Gastroesophageal sphincter (tissue), 3 donors: Measurements from ENCODE around the gene SELENOO.

Source experiments
- CTCF ChIP-seq, 4 experiments: fragments of 200-600 bp in 2 of 4; fragments of 450-650 bp in 2 of 4; sonication (generic) in 1 of 4; IDR thresholded peaks; one replicate each; pipeline ENCODE4 v1.5.1; 2017 to 2019; ENCODE audit warnings: antibody characterized with exemption in 4 of 4, mild to moderate bottlenecking in 2 of 4, moderate library complexity in 2 of 4
- EP300 ChIP-seq: sonication (generic); formaldehyde crosslinking; IDR thresholded peaks from one replicate; pipeline ENCODE4 v1.6.1; 2017; ENCODE audit warnings: antibody characterized with exemption, mild to moderate bottlenecking
- POLR2AphosphoS5 ChIP-seq: sonication (generic); formaldehyde crosslinking; IDR thresholded peaks from one replicate; pipeline ENCODE4 v1.6.1; 2017; ENCODE audit warnings: antibody characterized with exemption

- TF ChIP-seq CTCF (IDR thresholded peaks at IDR 0.05): no peak
- TF ChIP-seq EP300: no peak
- no peak for TF ChIP-seq POLR2AphosphoS5
These were observed 14.6 kb upstream of the SELENOO start for GRCh38 chr22:50186181-50186714.
